Loucy (cell line): ENCODE data around the gene NELFE.

ENCODE experiments used
- CTCF ChIP-seq: fragments of 200-600 bp; sonication (generic); conservative IDR thresholded peaks from 2 replicates; pipeline ENCODE4 v1.5.1; 2014; ENCODE audit warnings: mild to moderate bottlenecking, antibody characterized with exemption, low read length
- EZH2phosphoT487 ChIP-seq: fragments of 200-600 bp; IDR thresholded peaks from 2 replicates; pipeline ENCODE4 v1.6.1; 2018; ENCODE audit warnings: antibody characterized with exemption, mild to moderate bottlenecking, moderate library complexity, borderline replicate concordance

GRCh38 chr6:31979238-31979898 lies 20.6 kb upstream of the NELFE start:
- TF ChIP-seq CTCF (no peak), EZH2phosphoT487 (no peak)
